Neural crest cell (in vitro differentiated cells): ENCODE measurements around the gene CNN3. TPM values are rescaled to one million over a fixed set of nuclear protein-coding genes. Genes with fewer than 3 reads are reported as not detected.

ENCODE experiments used
- DNase-seq: peaks from one replicate; pipeline ENCODE4 v3.0.0; 2021; ENCODE audit warnings: low read depth, mixed read lengths, low spot score
- H3K27ac Mint-ChIP-seq: one replicate; pipeline ENCODE4 v1.8.0; 2021; ENCODE audit warnings: mild to moderate bottlenecking, mixed read lengths; ENCODE audit not compliant: unreplicated experiment
- H3K27me3 Mint-ChIP-seq: 2 replicates; pipeline ENCODE4 v1.8.0; 2021; ENCODE audit warnings: low read depth, mild to moderate bottlenecking, mixed read lengths
- H3K36me3 Mint-ChIP-seq: 2 replicates; pipeline ENCODE4 v1.8.0; 2021; ENCODE audit warnings: low read depth, mild to moderate bottlenecking, mixed read lengths
- H3K4me1 Mint-ChIP-seq: 2 replicates; pipeline ENCODE4 v1.8.0; 2021; ENCODE audit warnings: mixed read lengths
- H3K4me3 Mint-ChIP-seq: one replicate; pipeline ENCODE4 v1.8.0; 2021; ENCODE audit warnings: mild to moderate bottlenecking, mixed read lengths
- H3K9me3 Mint-ChIP-seq: 2 replicates; pipeline ENCODE4 v1.8.0; 2021; ENCODE audit warnings: mixed read lengths
- CTCF ChIP-seq: fragments of 200-600 bp; sonication (generic); conservative IDR thresholded peaks from 2 replicates; pipeline ENCODE4 v1.5.0; 2021; ENCODE audit warnings: antibody characterized with exemption, mild to moderate bottlenecking
- total RNA-seq: library from RNA; stranded (reverse); gene quantifications from 2 replicates; pipeline ENCODE4 v1.2.1, GENCODE V29; 2021

Gene CNN3
- total RNA-seq, 1 donor from 2014 or later: 322 TPM

- H3K27ac Mint-ChIP-seq: no peak overlapping the region
Observed at GRCh38 chr1:94862718-94863117, 64.2 kb downstream of the CNN3 start.

GRCh38 chr1:94859174-94859573 lies 67.7 kb downstream of the CNN3 start:
- H3K4me3 Mint-ChIP-seq: no peak overlapping the region
- peaks cover 15% of the 10 kb centered on the region for H3K4me1 Mint-ChIP-seq

More at GRCh38 chr1:94862718-94863117, 64.2 kb downstream of the CNN3 start:
- Mint-ChIP-seq H3K4me3 (no peak overlapping the region), H3K9me3 (no peaks in the 10 kb centered on the region), H3K4me1 (peaks cover 45% of the 10 kb centered on the region), H3K36me3 (no peaks in the 10 kb centered on the region), H3K27me3 (no peaks in the 10 kb centered on the region)
- no peak for TF ChIP-seq CTCF
- DNase-seq: no peak

GRCh38 chr1:94858276-94858675 lies 68.6 kb downstream of the CNN3 start:
- no peaks in the 10 kb centered on the region for H3K9me3 Mint-ChIP-seq
- TF ChIP-seq CTCF: no peak
- no peak overlapping the region for H3K4me3 Mint-ChIP-seq
- H3K27me3 Mint-ChIP-seq: no peaks in the 10 kb centered on the region
- no peak overlapping the region for H3K27ac Mint-ChIP-seq
- H3K36me3 Mint-ChIP-seq: no peaks in the 10 kb centered on the region
- DNase-seq: no peak
- H3K4me1 Mint-ChIP-seq: peaks cover 7% of the 10 kb centered on the region

More at GRCh38 chr1:94859174-94859573, 67.7 kb downstream of the CNN3 start:
- no peak for DNase-seq
- TF ChIP-seq CTCF: no peak
- Mint-ChIP-seq H3K27ac (no peak overlapping the region), H3K27me3 (no peaks in the 10 kb centered on the region), H3K9me3 (no peaks in the 10 kb centered on the region), H3K36me3 (no peaks in the 10 kb centered on the region)

GRCh38 chr1:94856868-94857267 lies 70.0 kb downstream of the CNN3 start:
- H3K27ac Mint-ChIP-seq: no peak overlapping the region
- DNase-seq: no peak
- H3K4me3 Mint-ChIP-seq: no peak overlapping the region
- no peaks in the 10 kb centered on the region for H3K9me3 Mint-ChIP-seq
- H3K4me1 Mint-ChIP-seq: peaks cover 7% of the 10 kb centered on the region
- TF ChIP-seq CTCF: no peak
- no peaks in the 10 kb centered on the region for H3K27me3 Mint-ChIP-seq
- no peaks in the 10 kb centered on the region for H3K36me3 Mint-ChIP-seq

GRCh38 chr1:94856004-94856403 lies 70.9 kb downstream of the CNN3 start:
- no peak overlapping the region for H3K4me3 Mint-ChIP-seq
- peaks cover 7% of the 10 kb centered on the region for H3K4me1 Mint-ChIP-seq
- H3K27me3 Mint-ChIP-seq: no peaks in the 10 kb centered on the region
- no peaks in the 10 kb centered on the region for H3K36me3 Mint-ChIP-seq
- no peaks in the 10 kb centered on the region for H3K9me3 Mint-ChIP-seq
- H3K27ac Mint-ChIP-seq: no peak overlapping the region
- no peak for DNase-seq
- TF ChIP-seq CTCF: no peak

- DNase-seq: no peak
- H3K36me3 Mint-ChIP-seq: no peaks in the 10 kb centered on the region
- H3K27ac Mint-ChIP-seq: no peak overlapping the region
- peaks cover 6% of the 10 kb centered on the region for H3K4me1 Mint-ChIP-seq
- H3K27me3 Mint-ChIP-seq: no peaks in the 10 kb centered on the region
- TF ChIP-seq CTCF: no peak
- H3K4me3 Mint-ChIP-seq: no peak overlapping the region
- no peaks in the 10 kb centered on the region for H3K9me3 Mint-ChIP-seq
Observed at GRCh38 chr1:94855307-94855700, 71.6 kb downstream of the CNN3 start.
